ENCODE results near the gene PPIL4.

- TF ChIP-seq, protein P1, sequence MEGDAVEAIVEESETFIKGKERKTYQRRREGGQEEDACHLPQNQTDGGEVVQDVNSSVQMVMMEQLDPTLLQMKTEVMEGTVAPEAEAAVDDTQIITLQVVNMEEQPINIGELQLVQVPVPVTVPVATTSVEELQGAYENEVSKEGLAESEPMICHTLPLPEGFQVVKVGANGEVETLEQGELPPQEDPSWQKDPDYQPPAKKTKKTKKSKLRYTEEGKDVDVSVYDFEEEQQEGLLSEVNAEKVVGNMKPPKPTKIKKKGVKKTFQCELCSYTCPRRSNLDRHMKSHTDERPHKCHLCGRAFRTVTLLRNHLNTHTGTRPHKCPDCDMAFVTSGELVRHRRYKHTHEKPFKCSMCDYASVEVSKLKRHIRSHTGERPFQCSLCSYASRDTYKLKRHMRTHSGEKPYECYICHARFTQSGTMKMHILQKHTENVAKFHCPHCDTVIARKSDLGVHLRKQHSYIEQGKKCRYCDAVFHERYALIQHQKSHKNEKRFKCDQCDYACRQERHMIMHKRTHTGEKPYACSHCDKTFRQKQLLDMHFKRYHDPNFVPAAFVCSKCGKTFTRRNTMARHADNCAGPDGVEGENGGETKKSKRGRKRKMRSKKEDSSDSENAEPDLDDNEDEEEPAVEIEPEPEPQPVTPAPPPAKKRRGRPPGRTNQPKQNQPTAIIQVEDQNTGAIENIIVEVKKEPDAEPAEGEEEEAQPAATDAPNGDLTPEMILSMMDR (conservative IDR thresholded peaks at IDR 0.05; ENCODE audit: low read depth in 2 of 2), result no peak
- TF ChIP-seq JUNB (IDR thresholded peaks at IDR 0.05; ENCODE audit: unreplicated experiment) (no peak), EZH2 (IDR thresholded peaks at IDR 0.05; ENCODE audit: low read depth, unreplicated experiment) (no peak), REST (IDR thresholded peaks at IDR 0.05; ENCODE audit: unreplicated experiment) (no peak), EZH2phosphoT487 (IDR thresholded peaks at IDR 0.05; ENCODE audit: unreplicated experiment) (no peak), POLR2AphosphoS5 (IDR thresholded peaks at IDR 0.05; ENCODE audit: low read depth) (no peak), ETS1 (IDR thresholded peaks at IDR 0.05) (no peak), CREB1 (CRISPR knock-in tag; IDR thresholded peaks at IDR 0.05; ENCODE audit: low read depth) (no peak)
These were observed 90.7 kb downstream of the PPIL4 start for GRCh38 chr6:149455031-149455732.

Measured in GM23338 (cell line).